ENCODE measurements around the gene SLC35F6. TPM values are rescaled to one million over a fixed set of nuclear protein-coding genes. Genes with fewer than 3 reads are reported as not detected.
A peak's percentile ranks its signal among the peaks of the same experiment; 100 is the strongest.

The SLC35F6 gene
- total and polyA plus RNA-seq, 2 donors (not counting 1 experiment from before 2014, with no cell fraction given) = 10.4 to 15.2 TPM

- peak within 1 kb of the TSS; percentile 93 for H3K4me2 ChIP-seq (replicated peaks; ENCODE audit: low read depth, low read length, poor library complexity, severe bottlenecking)
- Mint-ChIP-seq H3K4me3 (peak within 1 kb of the TSS; percentile 93), H3K27ac (peak within 1 kb of the TSS; percentile 83), H3K4me1 (peaks cover 13% of the 10 kb centered on the region), H3K9me3 (ENCODE audit: insufficient read depth) (no peaks in the 10 kb centered on the region), H3K27me3 (peaks cover 3% of the 10 kb centered on the region)
- intact Hi-C loops (cut with micrococcal nuclease) = loop anchor here (1.0 to 10.0 kb wide), 8 partner anchors 21 to 1811 kb away; partner anchors contain the start of genes ASXL2, ATRAID, BABAM2 and DNAJC27
- peaks cover 1 to 3% of the 10 kb centered on the region in 2 experiments for H3K36me3 ChIP-seq (replicated peaks in 1 of 2; ENCODE audit: control extremely low read depth in 1 of 2, control insufficient read depth in 1 of 2, extremely low read depth in 1 of 2, insufficient read depth in 2 of 2, low read length in 1 of 2)
- H3K79me2 ChIP-seq (ENCODE audit: control insufficient read depth, insufficient read depth, low read length) = peaks cover 4% of the 10 kb centered on the region
- peak within 1 kb of the TSS; percentile 27 to 41 for H3K27ac ChIP-seq (ENCODE audit: low read length in 2 of 2)
- H3K9ac ChIP-seq (ENCODE audit: low read length) = peak within 1 kb of the TSS; percentile 73
- no peaks in the 10 kb centered on the region for H4K20me1 ChIP-seq (ENCODE audit: control insufficient read depth, insufficient read depth, low read length, poor library complexity, severe bottlenecking)
- WGBS (ENCODE audit: insufficient coverage) = 3% methylated on average over 48 of the region's 55 CpGs
- H3K27me3 ChIP-seq (replicated peaks in 1 of 4; ENCODE audit: control extremely low read depth in 1 of 4, control insufficient read depth in 3 of 4, insufficient read depth in 4 of 4, low read length in 3 of 4) = no peaks in the 10 kb centered on the region
- H3K9me3 ChIP-seq (ENCODE audit: control extremely low read depth in 1 of 3, control insufficient read depth in 2 of 3, insufficient read depth in 1 of 3, low read length in 2 of 3) = no peaks in the 10 kb centered on the region
- peak; percentile 98 for DNase-seq
- POLR2A ChIA-PET = no interaction called here
- H3K4me1 ChIP-seq (ENCODE audit: control insufficient read depth in 2 of 2, insufficient read depth in 2 of 2, low read length in 2 of 2) = peaks cover 8 to 14% of the 10 kb centered on the region in 2 donors
- peak; percentile 99 for ATAC-seq (ENCODE audit: low read depth)
- peak within 1 kb of the TSS; percentile 51 to 81 (median 71) for H3K4me3 ChIP-seq (ENCODE audit: control extremely low read depth in 1 of 5, extremely low read depth in 1 of 5, insufficient read depth in 1 of 5, low read depth in 2 of 5, low read length in 4 of 5)
- CTCF ChIA-PET = interaction anchor here (0.6 kb wide), 1 partner anchor 41 kb away, joined by 3 read pairs; no protein-coding TSS in a partner anchor
- TF ChIP-seq EZH2 (IDR thresholded peaks at IDR 0.05; ENCODE audit: borderline replicate concordance, insufficient read depth, low read depth, low read length, poor library complexity, severe bottlenecking) = no peak
- TF ChIP-seq CTCF (IDR thresholded peaks at IDR 0.05) = peak; percentile 7
- H2AFZ ChIP-seq (ENCODE audit: insufficient read depth, low read depth, low read length, poor library complexity, severe bottlenecking) = peak within 1 kb of the TSS; percentile 86
Measured at GRCh38 chr2:26785431-26786206, 21.5 kb downstream of the SLC35F6 start, which contains the start of gene CENPA. TSS of gene CENPA (plus strand) at chr2:26786056. CDS start at chr2:26786197, 141 bp downstream.

Data from B cell (primary cell).